Activated T-helper 2 cell treated with anti-CD3 and anti-CD28 coated beads, Interferon-gamma antibody, Interleukin-2, Interleukin-4, amounts not matched to agents 10 μg/mL and 5 μg/mL and 100 μg/mL, durations not matched to agents 14 hours and 24 hours and 36 hours (primary cell): ENCODE data around the gene FADS3. TPM values are rescaled to one million over a fixed set of nuclear protein-coding genes. Genes with fewer than 3 reads are reported as not detected.

ENCODE experiments used
- DNase-seq: peaks from one replicate; pipeline ENCODE4 v3.0.0; 2021; ENCODE audit warnings: low spot score
- H3K27ac Mint-ChIP-seq: one replicate; pipeline ENCODE4 v1.8.0; 2021; ENCODE audit warnings: mixed read lengths
- H3K27me3 Mint-ChIP-seq: one replicate; pipeline ENCODE4 v1.8.0; 2021; ENCODE audit warnings: low read depth, mixed read lengths
- H3K36me3 Mint-ChIP-seq: one replicate; pipeline ENCODE4 v1.8.0; 2021; ENCODE audit warnings: low read depth, mixed read lengths
- H3K4me1 Mint-ChIP-seq: one replicate; pipeline ENCODE4 v1.8.0; 2021; ENCODE audit warnings: low read depth, mixed read lengths
- H3K4me3 Mint-ChIP-seq: one replicate; pipeline ENCODE4 v1.8.0; 2021; ENCODE audit warnings: low read depth, mild to moderate bottlenecking, moderate library complexity, mixed read lengths
- H3K9me3 Mint-ChIP-seq: one replicate; pipeline ENCODE4 v1.8.0; 2021; ENCODE audit warnings: mixed read lengths
- intact Hi-C: fragments of 100-400 bp; cut with micrococcal nuclease; formaldehyde crosslinking; loops from one replicate; pipeline ENCODE4 v1.15.1; 2023
- total RNA-seq: library from RNA; stranded (reverse); gene quantifications from 2 replicates; pipeline ENCODE4 v1.2.3, GENCODE V29; 2022

The FADS3 gene
- total RNA-seq, 1 donor from 2014 or later, result 22.1 TPM

DNA sequence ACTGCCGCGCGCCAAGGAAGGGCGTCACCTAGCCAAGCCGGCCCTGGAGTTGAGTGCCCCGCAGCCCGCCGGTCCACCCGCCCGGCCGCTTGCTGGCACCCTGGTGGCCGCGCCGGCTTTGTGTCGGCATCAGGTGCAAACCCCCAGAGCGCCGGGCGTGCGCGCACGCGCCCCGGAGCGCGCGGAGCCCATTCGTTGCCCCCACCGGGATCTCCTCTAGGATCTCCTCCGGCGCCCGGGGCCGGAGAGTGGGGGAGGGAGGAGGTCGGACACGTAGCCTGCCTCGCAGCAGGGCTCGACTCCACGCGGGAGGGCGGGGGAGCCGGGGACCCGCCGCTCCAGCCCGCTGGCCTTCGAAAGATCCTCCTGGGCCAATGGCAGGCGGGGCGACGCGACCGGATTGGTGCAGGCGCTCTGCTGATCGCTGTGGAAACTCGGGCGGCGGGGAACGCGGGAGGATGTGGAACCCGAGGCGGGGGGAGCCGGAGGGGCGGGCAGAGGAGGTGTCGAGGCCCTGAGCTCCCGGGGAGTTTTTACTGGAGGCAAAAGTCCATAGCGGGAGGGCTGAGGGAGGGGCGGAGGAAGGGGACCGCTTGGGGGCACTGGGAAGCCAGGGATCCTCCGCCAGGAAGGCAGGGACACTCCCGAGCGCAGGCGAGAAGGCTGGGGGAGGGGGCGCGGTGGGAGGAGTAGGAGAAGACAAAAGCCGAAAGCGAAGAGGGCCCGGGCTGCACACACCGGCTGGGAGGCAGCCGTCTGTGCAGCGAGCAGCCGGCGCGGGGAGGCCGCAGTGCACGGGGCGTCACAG, 63.6 kb downstream of the FADS3 start, which contains the start of gene FADS2:
FADS2 (plus strand) TSS at position 730 of the 808 bp plus-strand sequence. CDS start 91 bp downstream, outside the sequence.
- peaks cover 44% of the 10 kb centered on the region for H3K4me1 Mint-ChIP-seq

DNA sequence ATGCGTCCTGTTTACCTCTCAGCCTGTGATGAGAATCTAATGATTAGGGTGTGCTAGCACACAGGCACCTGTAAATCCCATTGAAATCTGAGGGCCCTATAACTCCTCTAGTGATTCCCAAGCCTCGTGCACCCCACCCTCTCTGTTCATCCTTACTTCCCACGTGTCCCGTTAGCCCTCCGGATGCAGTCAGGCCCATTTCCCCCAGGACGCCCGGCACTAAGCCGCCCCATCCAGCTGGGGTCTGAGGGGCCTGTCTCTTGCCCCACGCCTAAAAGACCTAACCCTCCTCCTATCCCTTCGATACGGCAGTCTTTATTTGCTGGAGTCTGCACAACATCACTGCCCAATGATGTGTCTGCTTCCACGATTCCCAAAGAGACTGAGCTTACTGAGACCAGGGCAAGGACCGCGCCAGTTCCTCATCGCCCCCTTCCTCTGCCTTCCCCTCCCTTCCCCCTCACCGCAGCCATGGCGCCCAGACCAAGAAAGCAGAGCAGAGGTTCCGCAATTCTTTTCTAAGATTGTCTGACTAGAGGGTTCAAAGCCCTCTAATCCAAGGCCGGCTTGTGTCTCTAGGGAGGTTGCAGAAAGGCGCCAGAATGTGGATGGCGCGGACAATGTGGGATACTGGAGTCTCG, 64.3 kb downstream of the FADS3 start:
- DNase-seq, result no peak
- Mint-ChIP-seq H3K4me1 (peaks cover 38% of the 10 kb centered on the region), H3K4me3 (peak overlapping the region; percentile 97), H3K9me3 (no peaks in the 10 kb centered on the region), H3K27ac (peak overlapping the region; percentile 95), H3K27me3 (no peaks in the 10 kb centered on the region), H3K36me3 (peaks cover 39% of the 10 kb centered on the region)
- intact Hi-C loops, result no loop called here

More for the DNA sequence above, 63.6 kb downstream of the FADS3 start, which contains the start of gene FADS2:
- intact Hi-C loops, result loop anchor here (1.0 kb wide), 2 partner anchors 11 to 30 kb away; no protein-coding TSS in a partner anchor
- H3K36me3 Mint-ChIP-seq, result peaks cover 45% of the 10 kb centered on the region
- H3K4me3 Mint-ChIP-seq, result peak within 1 kb of the TSS; percentile 97
- H3K27me3 Mint-ChIP-seq, result no peaks in the 10 kb centered on the region
- peak; percentile 91 for DNase-seq
- H3K27ac Mint-ChIP-seq, result peak within 1 kb of the TSS; percentile 95
- no peaks in the 10 kb centered on the region for H3K9me3 Mint-ChIP-seq

Other genes starting within 250 kb of the FADS3 start
- 0.07 TPM in 2 replicates for gene DAGLA, start 211.2 kb downstream of the FADS3 start, total RNA-seq
- gene MYRF, start 138.9 kb downstream of the FADS3 start, total RNA-seq, result 1.8 and 2.6 TPM in 2 replicates
- 187 and 192 TPM in 2 replicates for gene TMEM258, start 98.9 kb downstream of the FADS3 start, total RNA-seq
- gene FEN1, start 98.6 kb downstream of the FADS3 start, total RNA-seq, result 130 and 131 TPM in 2 replicates
- 114 and 116 TPM in 2 replicates for gene FADS1, start 74.5 kb downstream of the FADS3 start, total RNA-seq
- 366 and 381 TPM in 2 replicates for gene FADS2, start 63.2 kb downstream of the FADS3 start, total RNA-seq
- gene RAB3IL1, start 26.0 kb upstream of the FADS3 start, total RNA-seq, result 0.09 TPM in 1 of 2 replicates, not detected in the other
- gene BEST1, start 58.8 kb upstream of the FADS3 start, total RNA-seq, result 0.09 TPM in 1 of 2 replicates, not detected in the other
- gene FTH1, start 76.1 kb upstream of the FADS3 start, total RNA-seq, result 568 and 585 TPM in 2 replicates
- gene INCENP, start 232.5 kb upstream of the FADS3 start, total RNA-seq, result 105 and 108 TPM in 2 replicates